Smooth muscle cell (in vitro differentiated cells): ENCODE measurements around the gene PACSIN1. TPM values are rescaled to one million over a fixed set of nuclear protein-coding genes. Genes with fewer than 3 reads are reported as not detected.

Experiments
- DNase-seq: peaks from one replicate; lab custom pipeline; 2025; ENCODE audit not compliant: unreplicated experiment; lab: John Stamatoyannopoulos, UW
- H2AFZ ChIP-seq: fragments of 200-600 bp; sonication (generic); 2 replicates; pipeline ENCODE4 v1.6.0; 2016; ENCODE audit warnings: antibody characterized with exemption, low read depth, mild to moderate bottlenecking
- H3F3A ChIP-seq: fragments of 200-600 bp; sonication (generic); 2 replicates; pipeline ENCODE4 v1.6.0; 2017; ENCODE audit warnings: antibody characterized with exemption, low read depth
- H3K27ac ChIP-seq: fragments of 200-600 bp; sonication (generic); 2 replicates; pipeline ENCODE4 v1.5.1; 2016; ENCODE audit warnings: low read depth, mild to moderate bottlenecking
- H3K27me3 ChIP-seq: fragments of 200-600 bp; sonication (generic); 2 replicates; pipeline ENCODE4 v1.6.1; 2016; ENCODE audit warnings: low read depth, mild to moderate bottlenecking
- H3K36me3 ChIP-seq: fragments of 200-600 bp; sonication (generic); 2 replicates; pipeline ENCODE4 v1.5.1; 2016; ENCODE audit warnings: low read depth
- H3K4me1 ChIP-seq: fragments of 200-600 bp; sonication (generic); 2 replicates; pipeline ENCODE4 v1.5.1; 2016; ENCODE audit warnings: low read depth
- H3K4me2 ChIP-seq: fragments of 200-600 bp; sonication (generic); 2 replicates; pipeline ENCODE4 v1.6.0; 2016; ENCODE audit warnings: mild to moderate bottlenecking
- H3K4me3 ChIP-seq: fragments of 200-600 bp; sonication (generic); 2 replicates; pipeline ENCODE4 v1.5.1; 2016; ENCODE audit warnings: mild to moderate bottlenecking
- H3K79me2 ChIP-seq: fragments of 200-600 bp; sonication (generic); 2 replicates; pipeline ENCODE4 v1.6.0; 2016; ENCODE audit warnings: low read depth, mild to moderate bottlenecking
- H3K9ac ChIP-seq: fragments of 200-600 bp; sonication (generic); 2 replicates; pipeline ENCODE4 v1.6.0; 2016; ENCODE audit warnings: low read depth
- H3K9me3 ChIP-seq: fragments of 200-600 bp; sonication (generic); replicated peaks from 2 replicates; pipeline ENCODE4 v1.5.1; 2016; ENCODE audit warnings: low read depth
- H4K20me1 ChIP-seq: fragments of 200-600 bp; sonication (generic); 2 replicates; pipeline ENCODE4 v1.6.0; 2016; ENCODE audit warnings: low read depth
- CTCF ChIP-seq: fragments of 200-600 bp; sonication (generic); IDR thresholded peaks from 2 replicates; pipeline ENCODE4 v1.5.1; 2017; ENCODE audit warnings: borderline replicate concordance, mild to moderate bottlenecking, antibody characterized with exemption; ENCODE audit not compliant: insufficient read depth, poor library complexity, severe bottlenecking
- WGBS: methylation state at CpG from one replicate; pipeline ENCODE4 v1.1.7; 2016; ENCODE audit warnings: low lambda C conversion rate; 5-methylcytosine and 5-hydroxymethylcytosine counted together
- polyA plus RNA-seq: library from polyadenylated mRNA; unstranded; fragments of >200 nt; fragmentation: Nextera tagmentation; extraction: Ambion mirVana; gene quantifications from 2 replicates; pipeline ENCODE4 v1.2.1, GENCODE V29; 2016
- total RNA-seq: library from RNA; depleted of rRNA; stranded (reverse); fragments of >200 nt; gene quantifications from 2 replicates; pipeline ENCODE4 v1.2.3, GENCODE V29; 2014

PACSIN1 gene
- total and polyA plus RNA-seq, 2 experiments from 2014 or later, result not detected

DNA sequence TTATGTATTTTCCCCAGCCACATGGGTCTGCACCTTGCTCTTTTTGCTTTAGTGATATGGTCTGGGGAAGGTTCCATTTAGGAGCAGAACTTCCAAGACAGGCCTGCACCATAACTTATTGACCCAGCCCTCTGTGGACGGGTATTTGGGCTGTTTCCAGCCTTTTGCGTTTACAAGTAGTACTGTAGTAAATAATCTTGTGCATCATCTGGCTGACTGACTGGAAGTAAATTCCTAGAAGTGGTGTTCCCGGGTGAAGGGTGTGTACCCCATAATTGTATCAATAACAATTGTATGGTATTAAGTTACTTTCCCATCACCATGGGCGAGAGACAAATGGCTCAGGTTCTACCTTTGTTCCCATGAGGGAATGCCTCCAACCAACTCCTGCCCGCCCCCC is 58.6 kb downstream of the PACSIN1 start:
- H2AFZ ChIP-seq, result no peak overlapping the region
- 85% methylated on average over 5 of the region's 5 CpGs for WGBS
- no peaks in the 10 kb centered on the region for H3K9me3 ChIP-seq
- no peaks in the 10 kb centered on the region for H3K79me2 ChIP-seq
- H3K4me1 ChIP-seq, result peaks cover 6% of the 10 kb centered on the region
- H4K20me1 ChIP-seq, result no peaks in the 10 kb centered on the region
- H3K36me3 ChIP-seq, result no peaks in the 10 kb centered on the region
- DNase-seq, result no peak
- H3K4me3 ChIP-seq, result no peak overlapping the region
- H3K9ac ChIP-seq, result no peak overlapping the region
- no peaks in the 10 kb centered on the region for H3K27me3 ChIP-seq
- no peak overlapping the region for H3K4me2 ChIP-seq
- no peak for TF ChIP-seq CTCF
- no peak overlapping the region for H3K27ac ChIP-seq
- no peaks in the 10 kb centered on the region for H3F3A ChIP-seq

- TF ChIP-seq CTCF, result no peak
- H3F3A ChIP-seq, result no peaks in the 10 kb centered on the region
- 72% methylated on average over 5 of the region's 5 CpGs for WGBS
Measured at GRCh38 chr6:34524971-34525370, 59.1 kb downstream of the PACSIN1 start.

DNA sequence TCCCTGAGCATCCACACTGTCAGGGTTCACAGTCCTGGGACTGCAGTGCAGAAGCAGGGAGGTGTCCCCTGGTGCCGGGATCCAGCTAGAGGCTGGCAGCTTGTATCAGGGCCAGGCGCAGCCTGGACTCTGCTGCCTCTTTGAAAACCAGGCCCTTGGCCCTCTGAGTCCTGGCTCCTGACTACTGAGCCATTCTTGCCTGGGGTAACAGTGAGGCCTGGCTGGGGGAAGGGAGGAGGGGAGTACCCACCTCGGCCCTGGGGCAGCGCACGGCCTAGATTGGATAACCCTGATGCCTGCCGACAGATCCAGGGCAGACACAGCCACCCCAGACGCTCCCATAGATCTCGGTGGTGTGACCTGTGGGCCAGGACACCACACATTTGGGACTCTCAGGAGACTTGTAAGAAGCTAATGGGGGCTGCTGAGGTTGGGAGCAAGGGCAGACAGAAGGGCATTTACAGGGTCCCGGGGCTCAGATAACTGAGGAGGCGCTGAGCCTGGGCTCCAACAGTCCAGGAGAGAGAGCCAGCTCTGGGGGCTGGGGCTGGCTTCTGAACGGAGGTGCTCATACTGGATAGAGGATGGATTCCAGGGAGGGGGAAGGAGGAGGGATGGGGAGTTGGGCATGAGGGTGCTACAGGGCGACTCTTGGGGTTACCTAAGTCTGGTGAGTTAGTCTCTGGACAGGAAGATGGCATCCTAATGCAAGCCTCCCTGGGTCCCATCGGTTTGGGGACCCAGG is 59.7 kb downstream of the PACSIN1 start:
- H3K9me3 ChIP-seq, result no peaks in the 10 kb centered on the region
- H2AFZ ChIP-seq, result no peak overlapping the region
- H3K27ac ChIP-seq, result no peak overlapping the region
- H3K79me2 ChIP-seq, result no peaks in the 10 kb centered on the region
- H4K20me1 ChIP-seq, result no peaks in the 10 kb centered on the region
- H3K9ac ChIP-seq, result no peak overlapping the region
- H3K4me3 ChIP-seq, result no peak overlapping the region
- no peak for TF ChIP-seq CTCF
- no peak overlapping the region for H3K4me2 ChIP-seq
- no peaks in the 10 kb centered on the region for H3K36me3 ChIP-seq
- no peaks in the 10 kb centered on the region for H3K27me3 ChIP-seq
- DNase-seq, result no peak
- peaks cover 6% of the 10 kb centered on the region for H3K4me1 ChIP-seq
- no peaks in the 10 kb centered on the region for H3F3A ChIP-seq
- WGBS, result 88% methylated on average over 12 of the region's 13 CpGs

More at GRCh38 chr6:34524971-34525370, 59.1 kb downstream of the PACSIN1 start:
- DNase-seq, result no peak
- Histone ChIP-seq H3K36me3 (no peaks in the 10 kb centered on the region), H3K4me1 (peaks cover 6% of the 10 kb centered on the region), H3K4me2 (no peak overlapping the region), H3K9ac (no peak overlapping the region), H3K79me2 (no peaks in the 10 kb centered on the region), H3K27ac (no peak overlapping the region), H3K27me3 (no peaks in the 10 kb centered on the region), H3K9me3 (no peaks in the 10 kb centered on the region), H2AFZ (no peak overlapping the region), H3K4me3 (no peak overlapping the region), H4K20me1 (no peaks in the 10 kb centered on the region)
